ENCODE measurements around the gene SLC16A8.

DNA sequence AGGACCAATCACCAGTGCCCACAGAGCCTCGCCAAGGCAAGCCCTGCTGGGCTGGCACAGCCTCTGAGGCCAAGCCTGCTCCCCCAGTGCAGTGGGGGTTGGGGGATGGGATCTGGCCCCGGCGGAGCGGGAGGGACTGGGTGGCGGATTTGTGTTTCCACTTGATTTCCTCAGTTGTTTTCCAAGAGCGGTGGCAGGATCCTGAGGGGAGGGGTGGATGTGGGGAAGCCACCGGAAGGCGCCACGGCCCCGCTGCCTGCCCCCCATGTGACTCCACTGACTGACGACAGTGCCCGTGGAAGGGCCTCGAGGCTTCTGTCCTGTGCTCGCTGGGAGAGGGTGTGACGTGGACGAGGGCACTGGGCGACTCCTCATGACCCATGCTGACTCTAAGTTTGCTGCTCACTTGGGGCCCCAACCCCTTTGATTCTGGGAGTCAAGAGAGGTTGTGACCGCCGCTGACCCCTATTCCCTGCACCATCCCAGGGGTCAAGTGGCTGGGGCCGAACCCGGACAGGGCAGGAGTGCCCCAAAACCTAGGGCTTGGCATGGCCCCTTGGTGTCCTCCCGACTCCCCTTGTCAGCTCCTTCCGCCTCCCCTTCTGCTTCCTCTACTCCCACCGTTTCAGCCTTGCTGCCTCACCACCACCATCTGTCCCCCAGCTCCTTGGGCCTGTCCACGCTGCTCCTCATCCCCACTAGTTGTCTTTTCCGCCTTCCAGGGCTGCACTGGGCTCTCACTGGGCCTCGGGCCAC lies 50.3 kb downstream of the SLC16A8 start:
- TF ChIP-seq SALL2 (CRISPR knock-in tag; IDR thresholded peaks at IDR 0.05) (no peak), CREM (IDR thresholded peaks at IDR 0.05) (no peak), CREM (CRISPR knock-in tag; IDR thresholded peaks at IDR 0.05) (no peak), ZNF496 (CRISPR knock-in tag; IDR thresholded peaks at IDR 0.05; ENCODE audit: insufficient replicate concordance) (no peak), RAD51 (IDR thresholded peaks at IDR 0.05; ENCODE audit: borderline replicate concordance) (no peak), JUNB (CRISPR knock-in tag; IDR thresholded peaks at IDR 0.05; ENCODE audit: borderline replicate concordance) (no peak)
- TF ChIP-seq, protein P1, sequence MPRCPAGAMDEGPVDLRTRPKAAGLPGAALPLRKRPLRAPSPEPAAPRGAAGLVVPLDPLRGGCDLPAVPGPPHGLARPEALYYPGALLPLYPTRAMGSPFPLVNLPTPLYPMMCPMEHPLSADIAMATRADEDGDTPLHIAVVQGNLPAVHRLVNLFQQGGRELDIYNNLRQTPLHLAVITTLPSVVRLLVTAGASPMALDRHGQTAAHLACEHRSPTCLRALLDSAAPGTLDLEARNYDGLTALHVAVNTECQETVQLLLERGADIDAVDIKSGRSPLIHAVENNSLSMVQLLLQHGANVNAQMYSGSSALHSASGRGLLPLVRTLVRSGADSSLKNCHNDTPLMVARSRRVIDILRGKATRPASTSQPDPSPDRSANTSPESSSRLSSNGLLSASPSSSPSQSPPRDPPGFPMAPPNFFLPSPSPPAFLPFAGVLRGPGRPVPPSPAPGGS (CRISPR knock-in tag; IDR thresholded peaks at IDR 0.05), result no peak
- TF ChIP-seq, protein P2, sequence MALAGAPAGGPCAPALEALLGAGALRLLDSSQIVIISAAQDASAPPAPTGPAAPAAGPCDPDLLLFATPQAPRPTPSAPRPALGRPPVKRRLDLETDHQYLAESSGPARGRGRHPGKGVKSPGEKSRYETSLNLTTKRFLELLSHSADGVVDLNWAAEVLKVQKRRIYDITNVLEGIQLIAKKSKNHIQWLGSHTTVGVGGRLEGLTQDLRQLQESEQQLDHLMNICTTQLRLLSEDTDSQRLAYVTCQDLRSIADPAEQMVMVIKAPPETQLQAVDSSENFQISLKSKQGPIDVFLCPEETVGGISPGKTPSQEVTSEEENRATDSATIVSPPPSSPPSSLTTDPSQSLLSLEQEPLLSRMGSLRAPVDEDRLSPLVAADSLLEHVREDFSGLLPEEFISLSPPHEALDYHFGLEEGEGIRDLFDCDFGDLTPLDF (CRISPR knock-in tag; IDR thresholded peaks at IDR 0.05), result no peak
